Neuronal stem cell (in vitro differentiated cells): ENCODE results near the gene UBE2QL1.

Experiments
- DNase-seq: peaks from one replicate; pipeline ENCODE4 v3.0.0-alpha.2; 2013; ENCODE audit warnings: low spot score
- H2AFZ ChIP-seq: one replicate; pipeline ENCODE4 v1.6.1; 2013; ENCODE audit warnings: mild to moderate bottlenecking, low read length, inconsistent platforms
- H2AK5ac ChIP-seq: 2 replicates; pipeline ENCODE4 v1.6.1; 2013; ENCODE audit warnings: low read depth, mild to moderate bottlenecking, inconsistent platforms, low read length, moderate library complexity, mixed read lengths
- H2BK120ac ChIP-seq: 2 replicates; pipeline ENCODE4 v1.6.1; 2013; ENCODE audit warnings: low read depth, mild to moderate bottlenecking, inconsistent platforms, low read length, moderate library complexity, mixed read lengths
- H2BK12ac ChIP-seq: one replicate; pipeline ENCODE4 v1.6.1; 2013; ENCODE audit warnings: low read length, inconsistent platforms
- H2BK15ac ChIP-seq: 2 replicates; pipeline ENCODE4 v1.6.1; 2013; ENCODE audit warnings: mild to moderate bottlenecking, low read length, inconsistent platforms, mixed read lengths
- H2BK5ac ChIP-seq: one replicate; pipeline ENCODE4 v1.6.1; 2013; ENCODE audit warnings: inconsistent platforms, mild to moderate bottlenecking, low read length, moderate library complexity
- H3K14ac ChIP-seq: one replicate; pipeline ENCODE4 v1.6.1; 2013; ENCODE audit warnings: low read length, inconsistent platforms
- H3K18ac ChIP-seq: 2 replicates; pipeline ENCODE4 v1.6.1; 2013; ENCODE audit warnings: low read length, inconsistent platforms
- H3K23ac ChIP-seq: 2 replicates; pipeline ENCODE4 v1.6.1; 2013; ENCODE audit warnings: low read depth, mild to moderate bottlenecking, mixed read lengths, low read length, inconsistent platforms; ENCODE audit not compliant: poor library complexity
- H3K27ac ChIP-seq: replicated peaks from 3 replicates; pipeline ENCODE4 v1.5.1; 2013; ENCODE audit warnings: low read length, inconsistent platforms
- H3K27me3 ChIP-seq, 3 experiments: 2 replicates each; pipeline ENCODE4 v1.6.1; 2013; ENCODE audit warnings: low read length in 3 of 3, mild to moderate bottlenecking in 2 of 3, inconsistent platforms in 1 of 3, low read depth in 1 of 3, mixed read lengths in 1 of 3, moderate library complexity in 1 of 3; ENCODE audit not compliant: control insufficient read depth in 3 of 3, insufficient read depth in 3 of 3
- H3K36me3 ChIP-seq, 2 donors: replicated peaks in 1 of 2; 2 replicates each; pipeline ENCODE4 v1.6.1; 2013; ENCODE audit warnings: low read length in 2 of 2; ENCODE audit not compliant: control insufficient read depth in 2 of 2, insufficient read depth in 2 of 2
- H3K4ac ChIP-seq: 2 replicates; pipeline ENCODE4 v1.6.1; 2013; ENCODE audit warnings: inconsistent platforms, mild to moderate bottlenecking, low read length, moderate library complexity
- H3K4me1 ChIP-seq, 2 donors: 1 replicate in 1 of 2; 2 replicates in 1 of 2; pipeline ENCODE4 v1.6.1; 2013; ENCODE audit warnings: low read length in 2 of 2, low read depth in 1 of 2; ENCODE audit not compliant: control insufficient read depth in 2 of 2, insufficient read depth in 1 of 2
- H3K4me2 ChIP-seq: one replicate; pipeline ENCODE4 v1.6.1; 2013; ENCODE audit warnings: mild to moderate bottlenecking, low read length, inconsistent platforms; ENCODE audit not compliant: insufficient read depth, poor library complexity, severe bottlenecking
- H3K4me3 ChIP-seq, 2 donors: 2 replicates each; pipeline ENCODE4 v1.5.1; 2013; ENCODE audit warnings: low read length in 2 of 2, mild to moderate bottlenecking in 2 of 2, inconsistent platforms in 1 of 2, moderate library complexity in 1 of 2
- H3K79me1 ChIP-seq: one replicate; pipeline ENCODE4 v1.6.1; 2013; ENCODE audit warnings: low read depth, mild to moderate bottlenecking, inconsistent platforms, low read length, moderate library complexity
- H3K9ac ChIP-seq: one replicate; pipeline ENCODE4 v1.6.1; 2013; ENCODE audit warnings: mild to moderate bottlenecking, low read depth, low read length, inconsistent platforms; ENCODE audit not compliant: poor library complexity
- H3K9me3 ChIP-seq, 2 donors: replicated peaks in 1 of 2; 2 replicates each; pipeline versions ENCODE3 to v1.6.1; 2013; ENCODE audit warnings: low read length in 2 of 2, mild to moderate bottlenecking in 2 of 2, inconsistent platforms in 1 of 2, low read depth in 1 of 2, mixed read lengths in 1 of 2, moderate library complexity in 1 of 2; ENCODE audit not compliant: control insufficient read depth in 2 of 2, insufficient read depth in 1 of 2
- H4K8ac ChIP-seq: one replicate; pipeline ENCODE4 v1.6.1; 2013; ENCODE audit warnings: low read depth, mild to moderate bottlenecking, inconsistent platforms, low read length, moderate library complexity
- H4K91ac ChIP-seq: one replicate; pipeline ENCODE4 v1.6.1; 2013; ENCODE audit warnings: low read length, low read depth, mild to moderate bottlenecking, inconsistent platforms; ENCODE audit not compliant: poor library complexity
- WGBS, 2 donors: extraction: QIAGEN DNeasy Blood & Tissue Kit; methylation state at CpG; one replicate each; pipeline ENCODE4 v1.1.7; 2013; ENCODE audit warnings: missing lambda C conversion rate in 2 of 2, mixed read lengths in 1 of 2; ENCODE audit not compliant: insufficient read length in 2 of 2, insufficient replicate concordance in 1 of 2; ENCODE audit errors: extremely low coverage in 2 of 2; 5-methylcytosine and 5-hydroxymethylcytosine counted together

The UBE2QL1 gene

DNA sequence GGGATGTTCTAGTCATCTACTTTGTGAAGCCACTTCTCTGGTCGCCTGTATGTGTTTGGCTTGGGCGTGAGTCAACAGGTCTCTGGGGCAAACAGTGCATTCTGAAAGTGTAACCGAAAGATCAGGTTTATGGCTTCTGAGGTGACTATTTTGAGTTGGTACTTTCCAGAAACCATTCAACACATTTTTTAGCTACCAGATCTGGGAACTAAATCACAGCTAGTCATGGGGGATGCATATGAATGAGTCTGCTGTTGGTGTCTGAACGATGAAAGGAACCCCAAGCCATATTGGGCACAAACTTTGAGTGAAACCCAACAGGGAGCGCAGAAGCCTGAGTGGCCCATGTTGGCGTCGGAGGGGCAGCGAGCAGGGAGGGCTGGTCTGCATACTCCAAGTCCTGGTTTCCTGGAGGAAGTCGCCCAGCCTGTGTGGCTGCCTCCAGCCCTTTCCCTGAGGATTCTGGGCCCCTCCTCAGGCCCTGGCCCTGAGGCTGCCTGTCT, 35.3 kb downstream of the UBE2QL1 start:
- no peak overlapping the region for H2BK12ac ChIP-seq
- H3K79me1 ChIP-seq = no peaks in the 10 kb centered on the region
- H3K27me3 ChIP-seq = peaks cover 0 to 6% (median 2%) of the 10 kb centered on the region in 3 experiments
- no peak overlapping the region for H2BK5ac ChIP-seq
- H3K4ac ChIP-seq = no peak overlapping the region
- no peak overlapping the region for H2AFZ ChIP-seq
- H3K9me3 ChIP-seq = no peaks in the 10 kb centered on the region
- H3K18ac ChIP-seq = peak overlapping the region; percentile 42
- no peak overlapping the region for H2AK5ac ChIP-seq
- no peak overlapping the region for H3K4me3 ChIP-seq
- H3K4me1 ChIP-seq = peaks cover 0 to 8% of the 10 kb centered on the region in 2 donors
- WGBS, 2 donors = no CpG with 5 or more reads among the region's 9 CpGs
- no peak overlapping the region for H3K27ac ChIP-seq
- H4K8ac ChIP-seq = no peak overlapping the region
- no peak overlapping the region for H3K14ac ChIP-seq
- no peak for DNase-seq
- peaks cover 0 to 2% of the 10 kb centered on the region in 2 donors for H3K36me3 ChIP-seq
- peak overlapping the region; percentile 38 for H3K23ac ChIP-seq
- H3K4me2 ChIP-seq = no peak overlapping the region
- H4K91ac ChIP-seq = no peak overlapping the region
- no peak overlapping the region for H2BK15ac ChIP-seq
- no peak overlapping the region for H2BK120ac ChIP-seq
- H3K9ac ChIP-seq = no peak overlapping the region

DNA sequence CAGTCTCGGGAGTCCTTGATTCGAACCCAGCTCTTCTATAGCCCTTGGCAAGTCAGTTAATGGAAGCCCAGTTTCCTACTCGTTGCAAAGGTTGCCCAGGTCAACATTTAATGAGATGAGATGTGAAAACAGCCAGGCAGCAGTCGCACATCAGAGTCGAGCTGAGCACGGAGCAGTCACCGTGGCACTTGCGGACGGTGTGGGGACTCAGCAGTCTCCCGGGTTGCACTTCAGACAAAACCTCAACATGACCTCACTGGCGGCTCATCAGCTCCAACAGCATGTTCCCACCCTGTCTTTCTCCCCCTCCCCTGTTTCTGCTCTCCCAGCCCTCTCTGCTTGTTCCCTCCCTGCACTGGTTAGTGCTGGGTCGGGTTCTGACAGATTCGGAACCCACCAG, 35.8 kb downstream of the UBE2QL1 start:
- Histone ChIP-seq H3K27ac (no peak overlapping the region), H4K8ac (no peak overlapping the region)
- DNase-seq = no peak

DNA sequence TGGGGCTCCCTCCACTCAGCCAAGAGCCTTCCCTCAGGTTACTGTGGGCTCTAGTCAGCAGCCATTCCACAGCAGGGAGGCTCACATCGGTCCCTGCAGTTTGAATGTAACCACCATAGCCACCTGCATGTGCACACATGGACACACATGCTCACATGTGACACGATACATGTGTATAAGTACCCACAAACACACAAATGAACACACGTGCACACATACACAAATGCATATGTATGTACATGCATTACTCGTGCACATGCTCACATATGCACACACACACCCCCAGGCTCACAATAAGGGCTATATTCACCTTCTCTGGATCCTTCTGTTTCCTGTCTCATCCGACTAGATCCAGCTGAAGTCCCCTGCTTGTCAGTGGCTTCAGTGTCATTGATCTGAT, 36.2 kb downstream of the UBE2QL1 start:
- H2BK5ac ChIP-seq = no peak overlapping the region
- H3K4me3 ChIP-seq = no peak overlapping the region
- H3K14ac ChIP-seq = no peak overlapping the region
- no peak overlapping the region for H3K4ac ChIP-seq
- H3K18ac ChIP-seq = peak overlapping the region; percentile 23
- H3K36me3 ChIP-seq = peaks cover 0 to 2% of the 10 kb centered on the region in 2 donors
- no peak overlapping the region for H4K91ac ChIP-seq
- no peak overlapping the region for H2BK12ac ChIP-seq
- DNase-seq = no peak
- no peak overlapping the region for H3K4me2 ChIP-seq
- H3K23ac ChIP-seq = no peak overlapping the region
- no peak overlapping the region for H2AK5ac ChIP-seq
- no CpG with 5 or more reads among the region's 5 CpGs for WGBS, 2 donors
- H2BK15ac ChIP-seq = no peak overlapping the region
- H3K27me3 ChIP-seq = peaks cover 0 to 6% (median 2%) of the 10 kb centered on the region in 3 experiments
- H3K4me1 ChIP-seq = peaks cover 0 to 8% of the 10 kb centered on the region in 2 donors
- H3K27ac ChIP-seq = no peak overlapping the region
- H3K9me3 ChIP-seq = no peaks in the 10 kb centered on the region
- H2BK120ac ChIP-seq = no peak overlapping the region
- H2AFZ ChIP-seq = no peak overlapping the region
- no peak overlapping the region for H3K9ac ChIP-seq
- H3K79me1 ChIP-seq = peaks cover 3% of the 10 kb centered on the region
- no peak overlapping the region for H4K8ac ChIP-seq

More for the DNA sequence above, 35.8 kb downstream of the UBE2QL1 start:
- H4K91ac ChIP-seq = no peak overlapping the region
- H3K23ac ChIP-seq = peak overlapping the region; percentile 38
- no peak overlapping the region for H2BK12ac ChIP-seq
- peaks cover 0 to 6% (median 2%) of the 10 kb centered on the region in 3 experiments for H3K27me3 ChIP-seq
- H2BK120ac ChIP-seq = no peak overlapping the region
- no peak overlapping the region for H2BK5ac ChIP-seq
- peaks cover 0 to 2% of the 10 kb centered on the region in 2 donors for H3K36me3 ChIP-seq
- no peak overlapping the region for H2BK15ac ChIP-seq
- no peak overlapping the region for H3K4me3 ChIP-seq
- peak overlapping the region; percentile 42 for H3K18ac ChIP-seq
- H3K14ac ChIP-seq = no peak overlapping the region
- H3K9ac ChIP-seq = no peak overlapping the region
- H2AFZ ChIP-seq = no peak overlapping the region
- H3K9me3 ChIP-seq = no peaks in the 10 kb centered on the region
- H3K4me1 ChIP-seq = peaks cover 0 to 8% of the 10 kb centered on the region in 2 donors
- H3K4me2 ChIP-seq = no peak overlapping the region
- H3K4ac ChIP-seq = no peak overlapping the region
- H3K79me1 ChIP-seq = no peaks in the 10 kb centered on the region
- no CpG with 5 or more reads among the region's 13 CpGs for WGBS, 2 donors
- no peak overlapping the region for H2AK5ac ChIP-seq

GRCh38 chr5:6485441-6485840, 36.8 kb downstream of the UBE2QL1 start:
- H2AFZ ChIP-seq = no peak overlapping the region
- no peak overlapping the region for H3K4me3 ChIP-seq
- no CpG with 5 or more reads among the region's 4 CpGs for WGBS, 2 donors

More at GRCh38 chr5:6485441-6485840, 36.8 kb downstream of the UBE2QL1 start:
- H3K27me3 ChIP-seq = peaks cover 0 to 11% (median 2%) of the 10 kb centered on the region in 3 experiments
- peaks cover 0 to 10% of the 10 kb centered on the region in 2 donors for H3K4me1 ChIP-seq
- no peak overlapping the region for H3K4ac ChIP-seq
- peaks cover 3% of the 10 kb centered on the region for H3K79me1 ChIP-seq
- H3K18ac ChIP-seq = no peak overlapping the region
- H3K9me3 ChIP-seq = no peaks in the 10 kb centered on the region
- H2BK5ac ChIP-seq = no peak overlapping the region
- H2BK12ac ChIP-seq = no peak overlapping the region
- H3K14ac ChIP-seq = no peak overlapping the region
- H3K27ac ChIP-seq = no peak overlapping the region
- no peak overlapping the region for H3K4me2 ChIP-seq
- no peak overlapping the region for H3K23ac ChIP-seq
- DNase-seq = no peak
- H2AK5ac ChIP-seq = no peak overlapping the region
- no peak overlapping the region for H2BK15ac ChIP-seq
- H4K8ac ChIP-seq = no peak overlapping the region
- no peak overlapping the region for H3K9ac ChIP-seq
- no peak overlapping the region for H2BK120ac ChIP-seq
- H4K91ac ChIP-seq = no peak overlapping the region
- peaks cover 0 to 2% of the 10 kb centered on the region in 2 donors for H3K36me3 ChIP-seq
